IMR-90 (cell line): ENCODE measurements around the gene OGA.

Experiments
- BHLHE40 ChIP-seq: fragments of 150-350 bp; IDR thresholded peaks from 2 replicates; pipeline ENCODE4 v1.6.1; 2016; ENCODE audit warnings: mild to moderate bottlenecking, low read depth, low read length
- SMC3 ChIP-seq: fragments of 150-350 bp; IDR thresholded peaks from 2 replicates; pipeline ENCODE4 v1.6.1; 2016; ENCODE audit warnings: low read depth, mild to moderate bottlenecking, antibody characterized with exemption, low read length, moderate library complexity

DNA sequence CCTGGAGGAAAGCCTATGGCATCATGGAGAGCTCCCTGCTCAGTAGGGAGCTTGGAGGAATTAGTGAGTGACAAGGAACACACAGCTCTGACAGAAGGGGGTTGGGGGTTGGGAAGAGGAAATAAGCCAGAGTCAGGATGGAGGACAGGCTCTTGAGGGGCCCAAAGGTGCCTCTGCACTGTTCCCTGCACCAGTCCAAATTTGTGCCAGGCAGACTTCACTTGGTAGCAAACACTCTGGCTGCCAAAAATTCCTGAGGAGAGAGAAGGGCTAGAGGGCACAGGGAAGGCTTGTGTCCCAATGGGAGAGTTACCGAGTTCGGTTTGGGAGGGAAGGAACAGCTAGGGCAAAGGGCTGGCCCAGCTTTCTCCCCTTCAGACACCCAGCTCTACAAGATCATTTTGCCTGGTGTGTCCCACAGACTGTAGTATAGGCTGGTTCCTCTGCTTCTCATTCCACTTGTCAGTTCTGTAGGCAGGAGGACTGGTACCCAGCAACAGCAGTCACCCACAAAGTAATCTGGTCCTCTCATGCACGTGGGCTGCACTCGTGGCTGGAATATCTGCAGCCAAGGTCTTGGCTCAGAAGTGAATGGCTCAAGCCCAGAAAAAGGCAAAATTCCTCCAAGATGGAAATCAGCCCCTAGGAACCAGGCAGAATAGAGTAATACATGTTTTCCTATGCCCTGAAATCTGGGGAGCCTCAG lies 33.3 kb upstream of the OGA start:
- TF ChIP-seq BHLHE40 (no peak), SMC3 (no peak)
